IMR-90 (cell line): ENCODE data around the gene FBXO31. TPM values are rescaled to one million over a fixed set of nuclear protein-coding genes. Genes with fewer than 3 reads are reported as not detected.

Experiments used
- ATAC-seq: fragments of 200-7000 bp; cut with Tn5 transposase; 2 replicates; pipeline ENCODE4 v1.9.1; 2020; ENCODE audit warnings: low read depth, mild to moderate bottlenecking, moderate library complexity
- BruUV-seq: library from RNA; stranded (reverse); fragments of 400-500 nt; replicated peaks from 2 replicates; lab custom pipeline; 2021; lab: Mats Ljungman, UMichigan
- CTCF ChIA-PET: fragments of 300-600 bp; formaldehyde crosslinking; extraction: SDS; loops from one replicate; lab custom pipeline; 2021; ENCODE audit warnings: antibody characterized with exemption; lab: Yijun Ruan, JAX
- POLR2A ChIA-PET: fragments of 300-600 bp; sonication (Branson Sonifier 250); formaldehyde crosslinking; loops from one replicate; lab custom pipeline; 2022; ENCODE audit warnings: antibody characterized with exemption; ENCODE audit not compliant: unreplicated experiment; lab: Charles Lee
- DNase-seq: peaks from one replicate; pipeline ENCODE4 v3.0.0; 2013
- H2AFZ ChIP-seq: replicated peaks from 2 replicates; pipeline ENCODE3; 2013; ENCODE audit warnings: low read length, mild to moderate bottlenecking; ENCODE audit not compliant: poor library complexity
- H2AK5ac ChIP-seq: 2 replicates; pipeline ENCODE4 v1.6.1; 2013; ENCODE audit warnings: low read depth, low read length, inconsistent platforms
- H2AK9ac ChIP-seq: replicated peaks from 2 replicates; pipeline ENCODE3; 2013; ENCODE audit warnings: mild to moderate bottlenecking, low read depth, low read length, moderate library complexity; ENCODE audit not compliant: poor library complexity
- H2BK120ac ChIP-seq: 2 replicates; pipeline ENCODE4 v1.6.1; 2013; ENCODE audit warnings: low read depth, low read length, inconsistent platforms
- H2BK15ac ChIP-seq: 3 replicates; pipeline ENCODE4 v1.6.1; 2013; ENCODE audit warnings: low read depth, low read length, inconsistent platforms
- H2BK20ac ChIP-seq: 2 replicates; pipeline ENCODE4 v1.6.1; 2013; ENCODE audit warnings: low read depth, mild to moderate bottlenecking, inconsistent platforms, low read length, moderate library complexity
- H2BK5ac ChIP-seq: 2 replicates; pipeline ENCODE4 v1.6.1; 2013; ENCODE audit warnings: mild to moderate bottlenecking, low read depth, low read length, inconsistent platforms; ENCODE audit not compliant: poor library complexity, severe bottlenecking
- H3K14ac ChIP-seq: replicated peaks from 2 replicates; pipeline ENCODE4 v1.6.1; 2013; ENCODE audit warnings: low read depth, low read length, inconsistent platforms
- H3K18ac ChIP-seq: 2 replicates; pipeline ENCODE4 v1.6.1; 2013; ENCODE audit warnings: low read depth, low read length, control low read depth
- H3K23ac ChIP-seq: 2 replicates; pipeline ENCODE4 v1.6.1; 2013; ENCODE audit warnings: low read depth, low read length, inconsistent platforms
- H3K27ac ChIP-seq: 2 replicates; pipeline ENCODE4 v1.5.1; 2013; ENCODE audit warnings: mild to moderate bottlenecking, control low read depth, low read length; ENCODE audit not compliant: insufficient read depth
- H3K27me3 ChIP-seq: 2 replicates; pipeline ENCODE4 v1.6.1; 2013; ENCODE audit warnings: low read length; ENCODE audit not compliant: control insufficient read depth, insufficient read depth
- H3K36me3 ChIP-seq: 2 replicates; pipeline ENCODE4 v1.6.1; 2013; ENCODE audit warnings: low read length, mixed read lengths; ENCODE audit not compliant: control insufficient read depth, insufficient read depth
- H3K4ac ChIP-seq: 2 replicates; pipeline ENCODE4 v1.6.1; 2013; ENCODE audit warnings: low read depth, low read length, inconsistent platforms
- H3K4me1 ChIP-seq: 2 replicates; pipeline ENCODE4 v1.6.1; 2013; ENCODE audit warnings: low read length, mixed read lengths; ENCODE audit not compliant: control insufficient read depth, insufficient read depth
- H3K4me2 ChIP-seq: 2 replicates; pipeline ENCODE4 v1.6.1; 2013; ENCODE audit warnings: low read depth, mild to moderate bottlenecking, control low read depth, low read length, moderate library complexity
- H3K4me3 ChIP-seq: 2 replicates; pipeline ENCODE4 v1.5.1; 2013; ENCODE audit warnings: low read depth, mild to moderate bottlenecking, control low read depth, low read length, moderate library complexity; ENCODE audit not compliant: insufficient read depth
- H3K56ac ChIP-seq: 2 replicates; pipeline ENCODE4 v1.6.1; 2013; ENCODE audit warnings: low read length, inconsistent platforms; ENCODE audit not compliant: insufficient read depth; ENCODE audit errors: extremely low read depth
- H3K79me1 ChIP-seq, 2 experiments: 2 replicates each; pipeline ENCODE4 v1.6.1; 2013; ENCODE audit warnings: low read length in 2 of 2, inconsistent platforms in 1 of 2, low read depth in 1 of 2
- H3K9ac ChIP-seq: 2 replicates; pipeline ENCODE4 v1.6.1; 2013; ENCODE audit warnings: low read depth, low read length, control low read depth
- H3K9me1 ChIP-seq: 2 replicates; pipeline ENCODE4 v1.6.1; 2013; ENCODE audit warnings: low read length, inconsistent platforms; ENCODE audit not compliant: insufficient read depth
- H3K9me3 ChIP-seq: 2 replicates; pipeline ENCODE4 v1.6.1; 2013; ENCODE audit warnings: low read length; ENCODE audit not compliant: control insufficient read depth, insufficient read depth
- H4K20me1 ChIP-seq: 2 replicates; pipeline ENCODE4 v1.6.1; 2013; ENCODE audit warnings: low read length, inconsistent platforms; ENCODE audit not compliant: insufficient read depth
- H4K5ac ChIP-seq: 2 replicates; pipeline ENCODE4 v1.6.1; 2013; ENCODE audit warnings: mild to moderate bottlenecking, low read depth, low read length, control low read depth
- H4K8ac ChIP-seq, 2 experiments: 2 replicates each; pipeline ENCODE4 v1.6.1; 2013; ENCODE audit warnings: low read depth in 2 of 2, low read length in 2 of 2, control low read depth in 1 of 2, inconsistent platforms in 1 of 2
- H4K91ac ChIP-seq: 2 replicates; pipeline ENCODE4 v1.6.1; 2013; ENCODE audit warnings: low read depth, low read length, inconsistent platforms; ENCODE audit not compliant: insufficient read depth
- CEBPB ChIP-seq: IDR thresholded peaks from 2 replicates; pipeline ENCODE4 v1.6.1; 2012; ENCODE audit warnings: low read depth, low read length, improper control_type of control experiment
- CHD1 ChIP-seq: IDR thresholded peaks from 2 replicates; pipeline ENCODE4 v1.6.1; 2012; ENCODE audit warnings: low read depth, low read length, improper control_type of control experiment
- MAFK ChIP-seq: IDR thresholded peaks from 2 replicates; pipeline ENCODE4 v1.6.1; 2012; ENCODE audit warnings: low read depth, low read length, improper control_type of control experiment
- NFE2L2 ChIP-seq: fragments of 150-350 bp; IDR thresholded peaks from 2 replicates; pipeline ENCODE4 v1.6.1; 2016; ENCODE audit warnings: low read depth, mild to moderate bottlenecking, low read length
- POLR2A ChIP-seq: IDR thresholded peaks from 2 replicates; pipeline ENCODE4 v1.6.1; 2012; ENCODE audit warnings: mild to moderate bottlenecking, low read depth, low read length
- RCOR1 ChIP-seq: IDR thresholded peaks from 2 replicates; pipeline ENCODE4 v1.6.1; 2012; ENCODE audit warnings: mild to moderate bottlenecking, low read length, improper control_type of control experiment; ENCODE audit not compliant: insufficient replicate concordance
- WGBS, 2 experiments: methylation state at CpG; one replicate each; pipeline versions ENCODE4 v1.1.5 to v1.1.7; 2013; ENCODE audit warnings: missing lambda C conversion rate in 2 of 2; ENCODE audit not compliant: insufficient read length in 1 of 2; ENCODE audit errors: extremely low coverage in 2 of 2; 5-methylcytosine and 5-hydroxymethylcytosine counted together
- dilution Hi-C: fragments of 300-500 bp; cut with HindIII; formaldehyde crosslinking; loops from one replicate; pipeline ENCODE4 v1.14.3; 2018; ENCODE audit warnings: low sequenced_read_pairs; ENCODE audit not compliant: unreplicated experiment
- in situ Hi-C: fragments of 300-500 bp; cut with MboI; formaldehyde crosslinking; loops from 3 replicates; pipeline ENCODE4 v1.14.3; 2019; ENCODE audit warnings: low sequenced_read_pairs, inconsistent platforms, mixed read lengths
- intact Hi-C: fragments of 100-400 bp; cut with micrococcal nuclease; formaldehyde crosslinking; loops from 2 replicates; pipeline ENCODE4 v1.10.0; 2022
- polyA plus RNA-seq, 3 experiments: library from polyadenylated mRNA; depleted of rRNA; stranded (reverse); fragments of >200 nt; gene quantifications; 2 replicates each; pipeline ENCODE4 v1.2.3, GENCODE V29; 2012; ENCODE audit warnings: low replicate concordance in 1 of 3
- total RNA-seq: library from RNA; depleted of rRNA; stranded (reverse); fragments of >200 nt; gene quantifications from 2 replicates; pipeline ENCODE4 v1.2.3, GENCODE V29; 2012
- TF ChIP-seq, protein P1 (sequence below): fragments of 150-350 bp; IDR thresholded peaks from 2 replicates; pipeline ENCODE4 v1.6.1; 2017; ENCODE audit warnings: mild to moderate bottlenecking, antibody characterized with exemption, low read length, low read depth
- TF ChIP-seq, protein P2 (sequence below): fragments of 150-350 bp; IDR thresholded peaks from 2 replicates; pipeline ENCODE4 v1.6.1; 2016; ENCODE audit warnings: low read depth, mild to moderate bottlenecking, low read length, moderate library complexity, borderline replicate concordance

The FBXO31 gene
- total and polyA plus RNA-seq, 2 of the 4 experiments (the other 2 are of a cell fraction): 10.4 to 16.9 TPM

DNA sequence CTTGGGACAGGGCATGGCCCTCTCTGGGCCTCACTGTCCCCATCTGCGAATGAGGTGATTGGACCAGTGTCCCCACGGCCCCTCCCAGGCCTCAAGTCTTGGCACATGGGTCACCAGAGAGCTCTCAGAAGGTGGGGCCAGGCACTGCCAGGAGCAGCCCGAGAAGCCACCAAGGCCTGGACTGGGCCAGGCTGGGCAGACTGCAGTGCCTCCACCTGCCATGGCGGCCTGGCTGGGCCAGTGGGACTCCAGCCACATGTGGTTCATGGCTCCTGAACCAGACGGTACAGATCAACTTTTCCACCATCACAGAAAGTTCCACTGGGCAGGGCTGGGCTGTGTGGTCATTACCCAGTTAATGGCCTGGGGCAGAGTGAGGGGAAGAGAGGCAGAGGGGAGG, 86.2 kb downstream of the FBXO31 start:
- Histone ChIP-seq H3K9me1 (no peaks in the 10 kb centered on the region), H3K56ac (no peak overlapping the region), H3K79me1 (no peaks in the 10 kb centered on the region), H3K9me3 (no peaks in the 10 kb centered on the region; the same call in 1 of the 2 replicates), H2AK9ac (peak overlapping the region; percentile 51), H3K4ac (no peak overlapping the region), H3K4me2 (no peak overlapping the region), H2BK5ac (no peak overlapping the region), H4K5ac (no peak overlapping the region), H2BK20ac (no peak overlapping the region), H4K20me1 (no peaks in the 10 kb centered on the region), H3K18ac (no peak overlapping the region), H3K27me3 (0 out of 2 replicates have a peak, but pooled peaks cover 2% of the 10 kb centered on the region), H2BK15ac (no peak overlapping the region), H3K36me3 (no peaks in the 10 kb centered on the region), H4K8ac (no peak overlapping the region), H3K23ac (no peak overlapping the region), H4K91ac (no peak overlapping the region), H2AFZ (no peak overlapping the region), H3K4me1 (no peaks in the 10 kb centered on the region), H3K4me3 (no peak overlapping the region), H3K14ac (no peak overlapping the region), H3K9ac (no peak overlapping the region), H2BK120ac (no peak overlapping the region), H2AK5ac (no peak overlapping the region), H3K27ac (no peak overlapping the region)
- ATAC-seq (no peak), DNase-seq (no peak)
- POLR2A ChIA-PET: no interaction called here
- TF ChIP-seq, protein P1, sequence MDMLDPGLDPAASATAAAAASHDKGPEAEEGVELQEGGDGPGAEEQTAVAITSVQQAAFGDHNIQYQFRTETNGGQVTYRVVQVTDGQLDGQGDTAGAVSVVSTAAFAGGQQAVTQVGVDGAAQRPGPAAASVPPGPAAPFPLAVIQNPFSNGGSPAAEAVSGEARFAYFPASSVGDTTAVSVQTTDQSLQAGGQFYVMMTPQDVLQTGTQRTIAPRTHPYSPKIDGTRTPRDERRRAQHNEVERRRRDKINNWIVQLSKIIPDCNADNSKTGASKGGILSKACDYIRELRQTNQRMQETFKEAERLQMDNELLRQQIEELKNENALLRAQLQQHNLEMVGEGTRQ: no peak
- TF ChIP-seq CHD1 (no peak), RCOR1 (no peak), CEBPB (no peak), POLR2A (no peak), NFE2L2 (no peak), MAFK (no peak)
- TF ChIP-seq, protein P2, sequence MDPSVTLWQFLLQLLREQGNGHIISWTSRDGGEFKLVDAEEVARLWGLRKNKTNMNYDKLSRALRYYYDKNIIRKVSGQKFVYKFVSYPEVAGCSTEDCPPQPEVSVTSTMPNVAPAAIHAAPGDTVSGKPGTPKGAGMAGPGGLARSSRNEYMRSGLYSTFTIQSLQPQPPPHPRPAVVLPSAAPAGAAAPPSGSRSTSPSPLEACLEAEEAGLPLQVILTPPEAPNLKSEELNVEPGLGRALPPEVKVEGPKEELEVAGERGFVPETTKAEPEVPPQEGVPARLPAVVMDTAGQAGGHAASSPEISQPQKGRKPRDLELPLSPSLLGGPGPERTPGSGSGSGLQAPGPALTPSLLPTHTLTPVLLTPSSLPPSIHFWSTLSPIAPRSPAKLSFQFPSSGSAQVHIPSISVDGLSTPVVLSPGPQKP: no peak
- intact Hi-C loops (no loop called here), in situ Hi-C loops (no loop called here), dilution Hi-C loops (no loop called here)
- CTCF ChIA-PET: interaction anchor here (1.1 kb wide), 1 partner anchor 97 kb away, joined by 11 read pairs; no protein-coding TSS in a partner anchor
- BruUV-seq: no TSS peak
- 81% methylated on average over 3 of the region's 5 CpGs; no CpG with 5 or more reads in 1 of the 2 experiments for WGBS, 2 experiments
